OCI-LY7 (cell line): ENCODE measurements around the gene EML5. TPM values are rescaled to one million over a fixed set of nuclear protein-coding genes. Genes with fewer than 3 reads are reported as not detected.

ENCODE experiments used
- BruUV-seq: library from RNA; stranded (reverse); fragments of 400-500 nt; replicated peaks from 2 replicates; lab custom pipeline; 2021; lab: Mats Ljungman, UMichigan
- CTCF ChIA-PET: fragments of 300-600 bp; sonication (Branson Sonifier 250); formaldehyde crosslinking; loops from one replicate; lab custom pipeline; 2022; ENCODE audit warnings: antibody characterized with exemption; ENCODE audit not compliant: unreplicated experiment; lab: Charles Lee
- POLR2A ChIA-PET: fragments of 300-600 bp; sonication (Branson Sonifier 250); formaldehyde crosslinking; loops from one replicate; lab custom pipeline; 2022; ENCODE audit warnings: antibody characterized with exemption; lab: Charles Lee
- DNase-seq: peaks from one replicate; pipeline ENCODE4 v3.0.0-alpha.2; 2015; ENCODE audit warnings: low spot score
- H2AFZ ChIP-seq: fragments of 200-600 bp; sonication (generic), shearing (Covaris generic); 2 replicates; pipeline ENCODE4 v1.6.1; 2014; ENCODE audit warnings: mild to moderate bottlenecking, antibody characterized with exemption, low read length, moderate library complexity
- H3K27ac ChIP-seq: fragments of 200-600 bp; sonication (generic); 2 replicates; pipeline ENCODE4 v1.5.1; 2014; ENCODE audit warnings: mixed run types, low read depth, mild to moderate bottlenecking, moderate library complexity, low read length, inconsistent platforms; ENCODE audit not compliant: poor library complexity, severe bottlenecking
- H3K36me3 ChIP-seq: fragments of 200-600 bp; sonication (generic); 2 replicates; pipeline ENCODE4 v1.6.1; 2014; ENCODE audit warnings: mild to moderate bottlenecking, antibody characterized with exemption, low read length, moderate library complexity, mixed read lengths; ENCODE audit not compliant: insufficient read depth
- H3K4me1 ChIP-seq: fragments of 200-600 bp; sonication (generic); 2 replicates; pipeline ENCODE4 v1.5.1; 2014; ENCODE audit warnings: mild to moderate bottlenecking, low read length; ENCODE audit not compliant: insufficient read depth, poor library complexity, severe bottlenecking
- H3K4me2 ChIP-seq: fragments of 200-600 bp; sonication (generic); 2 replicates; pipeline ENCODE4 v1.6.1; 2014; ENCODE audit warnings: mild to moderate bottlenecking, low read length
- H3K4me3 ChIP-seq: fragments of 200-600 bp; sonication (generic); 2 replicates; pipeline ENCODE4 v1.5.1; 2014; ENCODE audit warnings: mild to moderate bottlenecking, low read depth, low read length; ENCODE audit not compliant: poor library complexity, severe bottlenecking
- H3K79me2 ChIP-seq: fragments of 200-600 bp; sonication (generic); 2 replicates; pipeline ENCODE4 v1.6.1; 2016; ENCODE audit warnings: low read depth, mild to moderate bottlenecking, low read length, moderate library complexity, mixed read lengths; ENCODE audit not compliant: insufficient read depth
- H3K9me2 ChIP-seq: fragments of 200-600 bp; sonication (generic); 2 replicates; pipeline ENCODE4 v1.6.1; 2016; ENCODE audit warnings: mild to moderate bottlenecking, low read length, mixed read lengths; ENCODE audit not compliant: insufficient read depth
- H3K9me3 ChIP-seq: fragments of 200-600 bp; sonication (generic); 2 replicates; pipeline ENCODE4 v1.6.1; 2014; ENCODE audit warnings: mild to moderate bottlenecking, mixed run types, low read length, mixed read lengths
- H4K20me1 ChIP-seq: fragments of 200-600 bp; sonication (generic); 2 replicates; pipeline ENCODE4 v1.6.1; 2014; ENCODE audit warnings: mild to moderate bottlenecking, antibody characterized with exemption, low read length, moderate library complexity, mixed read lengths; ENCODE audit not compliant: insufficient read depth
- EZH2phosphoT487 ChIP-seq: fragments of 200-600 bp; sonication (generic); IDR thresholded peaks from 2 replicates; pipeline ENCODE4 v1.6.1; 2018; ENCODE audit warnings: low read depth, borderline replicate concordance, mild to moderate bottlenecking, mixed run types, antibody characterized with exemption, low read length, moderate library complexity, mixed read lengths
- intact Hi-C: fragments of 100-400 bp; cut with micrococcal nuclease; formaldehyde crosslinking; loops from one replicate; pipeline ENCODE4 v1.10.0; 2022; ENCODE audit not compliant: unreplicated experiment
- total RNA-seq, 2 experiments: library from RNA; depleted of rRNA in 1 of 2; stranded (reverse); fragments of >200 nt in 1 of 2; shearing (Covaris generic) in 1 of 2; gene quantifications; 2 replicates each; pipeline ENCODE4 v1.2.3, GENCODE V29; 2014 to 2022
- TF ChIP-seq, protein P1 (sequence below): fragments of 200-600 bp; sonication (generic); conservative IDR thresholded peaks from 2 replicates; pipeline ENCODE4 v1.5.1; 2014; ENCODE audit warnings: mild to moderate bottlenecking, antibody characterized with exemption, low read length, moderate library complexity, mixed read lengths

EML5 gene
- total RNA-seq, 2 experiments from 2014 or later = 1.8 to 5.6 TPM

DNA sequence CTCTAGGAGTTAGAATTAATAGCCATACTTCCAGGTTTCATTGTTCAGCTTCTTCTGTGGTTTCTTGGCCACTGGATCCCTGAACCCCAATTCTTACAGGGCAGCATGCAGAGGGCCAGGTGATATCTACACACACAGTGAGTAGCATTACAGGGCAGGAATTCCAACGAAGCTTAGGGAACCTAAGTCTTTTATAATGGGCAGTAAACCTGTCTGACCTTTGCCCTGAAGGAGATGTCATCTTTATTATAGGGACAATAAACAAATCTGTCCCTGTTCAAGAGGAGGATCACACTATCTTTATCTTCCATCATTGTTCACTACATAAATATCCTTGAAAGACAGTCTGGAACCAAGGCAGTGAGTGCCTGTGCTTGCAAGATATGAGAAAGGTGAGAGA lies 11.7 kb upstream of the EML5 start:
- Histone ChIP-seq H4K20me1 (no peaks in the 10 kb centered on the region), H3K4me3 (no peak overlapping the region), H3K79me2 (no peaks in the 10 kb centered on the region), H3K9me3 (no peaks in the 10 kb centered on the region), H3K27ac (no peak overlapping the region), H2AFZ (no peak overlapping the region), H3K36me3 (no peaks in the 10 kb centered on the region), H3K9me2 (no peaks in the 10 kb centered on the region), H3K4me1 (no peaks in the 10 kb centered on the region), H3K4me2 (no peak overlapping the region)
- no TSS peak for BruUV-seq
- ChIA-PET POLR2A (interaction anchor here (1.2 kb wide), 1 partner anchor 16 kb away, joined by 3 read pairs; no protein-coding TSS in a partner anchor), CTCF (no interaction called here)
- DNase-seq = no peak
- TF ChIP-seq, protein P1, sequence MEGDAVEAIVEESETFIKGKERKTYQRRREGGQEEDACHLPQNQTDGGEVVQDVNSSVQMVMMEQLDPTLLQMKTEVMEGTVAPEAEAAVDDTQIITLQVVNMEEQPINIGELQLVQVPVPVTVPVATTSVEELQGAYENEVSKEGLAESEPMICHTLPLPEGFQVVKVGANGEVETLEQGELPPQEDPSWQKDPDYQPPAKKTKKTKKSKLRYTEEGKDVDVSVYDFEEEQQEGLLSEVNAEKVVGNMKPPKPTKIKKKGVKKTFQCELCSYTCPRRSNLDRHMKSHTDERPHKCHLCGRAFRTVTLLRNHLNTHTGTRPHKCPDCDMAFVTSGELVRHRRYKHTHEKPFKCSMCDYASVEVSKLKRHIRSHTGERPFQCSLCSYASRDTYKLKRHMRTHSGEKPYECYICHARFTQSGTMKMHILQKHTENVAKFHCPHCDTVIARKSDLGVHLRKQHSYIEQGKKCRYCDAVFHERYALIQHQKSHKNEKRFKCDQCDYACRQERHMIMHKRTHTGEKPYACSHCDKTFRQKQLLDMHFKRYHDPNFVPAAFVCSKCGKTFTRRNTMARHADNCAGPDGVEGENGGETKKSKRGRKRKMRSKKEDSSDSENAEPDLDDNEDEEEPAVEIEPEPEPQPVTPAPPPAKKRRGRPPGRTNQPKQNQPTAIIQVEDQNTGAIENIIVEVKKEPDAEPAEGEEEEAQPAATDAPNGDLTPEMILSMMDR = no peak
- no peak for TF ChIP-seq EZH2phosphoT487
- intact Hi-C loops = no loop called here

DNA sequence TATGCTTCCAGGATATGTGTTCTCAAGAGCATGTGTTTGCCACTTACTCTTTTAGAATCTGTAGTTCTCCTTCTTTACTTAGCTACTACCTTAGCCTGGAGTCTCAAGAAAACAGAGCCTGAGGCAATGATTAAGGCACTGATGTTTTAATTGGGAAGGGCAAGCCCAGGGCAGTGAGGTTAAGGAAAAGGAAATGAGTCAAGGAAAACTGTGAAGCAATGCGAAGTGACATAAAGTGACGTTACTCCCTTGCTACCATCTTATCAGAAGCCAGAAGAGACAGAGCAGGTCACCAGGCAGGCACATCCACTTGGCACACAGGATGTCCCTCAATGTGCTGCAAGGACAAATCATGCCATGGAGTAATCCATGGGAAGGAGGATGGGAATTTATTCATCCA lies 11.3 kb upstream of the EML5 start:
- Histone ChIP-seq H4K20me1 (no peaks in the 10 kb centered on the region), H3K9me3 (no peaks in the 10 kb centered on the region), H2AFZ (no peak overlapping the region), H3K4me3 (no peak overlapping the region), H3K9me2 (no peaks in the 10 kb centered on the region), H3K4me1 (no peaks in the 10 kb centered on the region), H3K4me2 (no peak overlapping the region), H3K79me2 (no peaks in the 10 kb centered on the region), H3K27ac (no peak overlapping the region), H3K36me3 (no peaks in the 10 kb centered on the region)
- ChIA-PET CTCF (no interaction called here), POLR2A (interaction anchor here (1.2 kb wide), 1 partner anchor 15 kb away, joined by 3 read pairs; no protein-coding TSS in a partner anchor)
- no peak for TF ChIP-seq EZH2phosphoT487
- TF ChIP-seq, protein P1 = no peak
- no TSS peak for BruUV-seq
- intact Hi-C loops = no loop called here
- DNase-seq = no peak

DNA sequence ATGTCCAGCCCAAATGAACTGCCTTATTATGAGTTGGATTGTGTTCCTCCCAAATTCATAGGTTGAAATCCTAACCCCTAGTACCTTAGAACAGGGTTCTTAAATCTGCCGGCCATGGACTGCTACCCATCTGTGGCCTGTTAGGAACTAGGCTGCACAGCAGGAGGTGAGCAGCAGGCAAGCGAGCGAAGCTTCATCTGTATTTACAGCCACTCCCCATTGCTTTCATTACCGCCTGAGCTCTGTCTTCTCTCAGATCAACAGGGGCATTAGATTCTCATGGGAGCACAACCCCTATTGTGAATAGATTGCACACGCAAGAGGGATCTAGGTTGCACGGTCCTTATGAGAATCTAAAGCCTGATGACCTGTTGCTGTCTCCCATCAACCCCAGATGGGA lies 9.8 kb upstream of the EML5 start:
- H3K4me2 ChIP-seq = no peak overlapping the region
- ChIA-PET CTCF (no interaction called here), POLR2A (no interaction called here)
- H3K36me3 ChIP-seq = no peaks in the 10 kb centered on the region
- no peaks in the 10 kb centered on the region for H3K4me1 ChIP-seq
- intact Hi-C loops = no loop called here
- H3K4me3 ChIP-seq = no peak overlapping the region
- H2AFZ ChIP-seq = no peak overlapping the region
- DNase-seq = no peak
- no peaks in the 10 kb centered on the region for H3K9me2 ChIP-seq
- H3K27ac ChIP-seq = no peak overlapping the region
- BruUV-seq = no TSS peak
- TF ChIP-seq, protein P1 = no peak
- no peak for TF ChIP-seq EZH2phosphoT487
- H3K79me2 ChIP-seq = no peaks in the 10 kb centered on the region
- H4K20me1 ChIP-seq = no peaks in the 10 kb centered on the region
- no peaks in the 10 kb centered on the region for H3K9me3 ChIP-seq
